CD14-positive monocyte (primary cell): ENCODE measurements around the gene CLCA1. TPM values are rescaled to one million over a fixed set of nuclear protein-coding genes. Genes with fewer than 3 reads are reported as not detected.

ENCODE experiments used
- DNase-seq, 3 donors: peaks; one replicate each; pipeline ENCODE4 v3.0.0-alpha.2; 2011 to 2022
- H2AFZ ChIP-seq: 2 replicates; pipeline ENCODE4 v1.6.0; 2012; ENCODE audit warnings: mild to moderate bottlenecking, low read depth, low read length, inconsistent platforms; ENCODE audit not compliant: insufficient read depth, poor library complexity, severe bottlenecking
- H3K27ac ChIP-seq, 2 donors: 1 replicate in 1 of 2; 2 replicates in 1 of 2; pipeline ENCODE4 v1.5.1; 2012 to 2013; ENCODE audit warnings: low read length in 2 of 2, control low read depth in 1 of 2, inconsistent platforms in 1 of 2, low read depth in 1 of 2, mild to moderate bottlenecking in 1 of 2
- H3K27me3 ChIP-seq, 2 donors: one replicate each; pipeline versions ENCODE4 v1.6.0 to v1.6.1; 2011 to 2013; ENCODE audit warnings: low read length in 2 of 2; ENCODE audit not compliant: control insufficient read depth in 2 of 2, insufficient read depth in 2 of 2
- H3K36me3 ChIP-seq, 2 donors: replicated peaks in 1 of 2; 1 replicate in 1 of 2; 2 replicates in 1 of 2; pipeline versions ENCODE4 v1.5.1 to v1.6.1; 2012 to 2013; ENCODE audit warnings: low read length in 2 of 2, control low read depth in 1 of 2, inconsistent platforms in 1 of 2, mild to moderate bottlenecking in 1 of 2; ENCODE audit not compliant: insufficient read depth in 2 of 2, control insufficient read depth in 1 of 2
- H3K4me1 ChIP-seq, 2 donors: 1 replicate in 1 of 2; 2 replicates in 1 of 2; pipeline versions ENCODE4 v1.5.1 to v1.6.1; 2012 to 2013; ENCODE audit warnings: low read length in 2 of 2, control low read depth in 1 of 2, inconsistent platforms in 1 of 2, mild to moderate bottlenecking in 1 of 2, moderate library complexity in 1 of 2; ENCODE audit not compliant: insufficient read depth in 2 of 2, control insufficient read depth in 1 of 2
- H3K4me2 ChIP-seq: replicated peaks from 2 replicates; pipeline ENCODE3; 2012; ENCODE audit warnings: low read length, moderate library complexity, mild to moderate bottlenecking; ENCODE audit not compliant: poor library complexity, severe bottlenecking; ENCODE audit errors: extremely low read depth
- H3K4me3 ChIP-seq, 3 experiments: fragments of 200-600 bp in 1 of 3; sonication (generic) in 1 of 3; replicated peaks in 1 of 3; 1 replicate in 2 of 3; 2 replicates in 1 of 3; pipeline ENCODE4 v1.5.1; 2011 to 2013; ENCODE audit warnings: low read length in 3 of 3, mild to moderate bottlenecking in 3 of 3, control low read depth in 2 of 3, low read depth in 2 of 3, inconsistent platforms in 1 of 3, moderate library complexity in 1 of 3
- H3K79me2 ChIP-seq: 2 replicates; pipeline ENCODE4 v1.6.0; 2012; ENCODE audit warnings: mild to moderate bottlenecking, control low read depth, inconsistent platforms, low read length, moderate library complexity; ENCODE audit not compliant: insufficient read depth
- H3K9ac ChIP-seq: 2 replicates; pipeline ENCODE4 v1.6.0; 2017; ENCODE audit warnings: low read length, mild to moderate bottlenecking; ENCODE audit not compliant: insufficient read depth, poor library complexity, severe bottlenecking
- H3K9me3 ChIP-seq, 2 donors: replicated peaks in 1 of 2; 1 replicate in 1 of 2; 2 replicates in 1 of 2; pipeline versions ENCODE4 v1.5.1 to v1.6.1; 2012 to 2013; ENCODE audit warnings: low read length in 2 of 2, control low read depth in 1 of 2; ENCODE audit not compliant: control insufficient read depth in 1 of 2, insufficient read depth in 1 of 2
- H4K20me1 ChIP-seq: 2 replicates; pipeline ENCODE4 v1.6.0; 2012; ENCODE audit warnings: mild to moderate bottlenecking, low read length, control low read depth, moderate library complexity; ENCODE audit not compliant: insufficient read depth
- H3K27ac Mint-ChIP-seq, 7 donors: one replicate each; pipeline ENCODE4 v1.8.0; 2020; ENCODE audit warnings: mild to moderate bottlenecking in 7 of 7, mixed read lengths in 7 of 7, moderate library complexity in 6 of 7, inconsistent platforms in 2 of 7
- H3K27me3 Mint-ChIP-seq, 3 donors: one replicate each; pipeline ENCODE4 v1.8.0; 2021 to 2022; ENCODE audit warnings: low read depth in 3 of 3, mild to moderate bottlenecking in 3 of 3, mixed read lengths in 3 of 3, moderate library complexity in 3 of 3, inconsistent platforms in 1 of 3
- H3K36me3 Mint-ChIP-seq, 2 donors: one replicate each; pipeline ENCODE4 v1.8.0; 2020; ENCODE audit warnings: mixed read lengths in 2 of 2, inconsistent platforms in 1 of 2, mild to moderate bottlenecking in 1 of 2
- H3K4me1 Mint-ChIP-seq: one replicate; pipeline ENCODE4 v1.8.0; 2020; ENCODE audit warnings: mild to moderate bottlenecking, mixed read lengths
- H3K4me3 Mint-ChIP-seq, 2 donors: one replicate each; pipeline ENCODE4 v1.8.0; 2020; ENCODE audit warnings: mild to moderate bottlenecking in 2 of 2, mixed read lengths in 2 of 2, moderate library complexity in 1 of 2
- H3K9me3 Mint-ChIP-seq, 7 donors: one replicate each; pipeline ENCODE4 v1.8.0; 2020 to 2022; ENCODE audit warnings: mixed read lengths in 7 of 7, mild to moderate bottlenecking in 6 of 7, moderate library complexity in 6 of 7, inconsistent platforms in 2 of 7
- CTCF ChIP-seq: fragments of 200-600 bp; IDR thresholded peaks from one replicate; pipeline ENCODE4 v1.8.0; 2022; ENCODE audit warnings: antibody characterized with exemption, mild to moderate bottlenecking
- WGBS: methylation state at CpG from one replicate; pipeline ENCODE4 v1.1.5; 2013; ENCODE audit warnings: missing lambda C conversion rate; ENCODE audit not compliant: insufficient coverage; 5-methylcytosine and 5-hydroxymethylcytosine counted together
- intact Hi-C, 2 donors: fragments of 100-400 bp; cut with micrococcal nuclease; formaldehyde crosslinking; loops; one replicate each; pipeline versions ENCODE4 v1.15.0 to v1.15.1; 2023
- polyA plus RNA-seq, 3 donors: library from polyadenylated mRNA; depleted of rRNA in 1 of 3; unstranded in 2 of 3; stranded (reverse) in 1 of 3; fragments of 300-500 nt in 2 of 3; fragments of >200 nt in 1 of 3; fragmentation: Illumina TruSeq in 2 of 3; gene quantifications; 1 replicate in 2 of 3; 2 replicates in 1 of 3; pipeline ENCODE4 v1.2.3, GENCODE V29; 2012 to 2021

CLCA1 gene
- polyA plus RNA-seq, 3 donors, result not detected

GRCh38 chr1:86429835-86430234, 38.9 kb upstream of the CLCA1 start:
- H3K4me3 Mint-ChIP-seq, result no peak overlapping the region
- no peaks in the 10 kb centered on the region for H3K36me3 Mint-ChIP-seq
- intact Hi-C loops, result no loop called here
- peaks cover 20 to 25% of the 10 kb centered on the region in 2 donors for H3K4me1 ChIP-seq
- no peak for TF ChIP-seq CTCF
- H3K27ac Mint-ChIP-seq, result no peak overlapping the region
- no peaks in the 10 kb centered on the region for H3K4me1 Mint-ChIP-seq
- no peaks in the 10 kb centered on the region for H3K9me3 ChIP-seq
- H3K9ac ChIP-seq, result no peak overlapping the region
- H3K79me2 ChIP-seq, result no peaks in the 10 kb centered on the region
- H2AFZ ChIP-seq, result peak overlapping the region; percentile 25
- H3K9me3 Mint-ChIP-seq, result no peaks in the 10 kb centered on the region
- no peaks in the 10 kb centered on the region for H3K36me3 ChIP-seq
- H3K27ac ChIP-seq, result peak overlapping the region in 1 of 2 donors; percentile 70
- WGBS, result no CpG with 5 or more reads among the region's 3 CpGs
- H3K4me2 ChIP-seq, result peak overlapping the region; percentile 51
- H4K20me1 ChIP-seq, result no peaks in the 10 kb centered on the region
- no peaks in the 10 kb centered on the region for H3K27me3 Mint-ChIP-seq
- peak overlapping the region in 1 of 3 experiments; percentile 15 for H3K4me3 ChIP-seq
- peak; percentile 80 to 89 (median 82) for DNase-seq
- H3K27me3 ChIP-seq, result no peaks in the 10 kb centered on the region

GRCh38 chr1:86430376-86430775, 38.4 kb upstream of the CLCA1 start:
- Mint-ChIP-seq H3K4me3 (no peak overlapping the region), H3K4me1 (no peaks in the 10 kb centered on the region), H3K9me3 (no peaks in the 10 kb centered on the region), H3K36me3 (no peaks in the 10 kb centered on the region), H3K27ac (no peak overlapping the region), H3K27me3 (no peaks in the 10 kb centered on the region)
- H3K79me2 ChIP-seq, result no peaks in the 10 kb centered on the region
- no peaks in the 10 kb centered on the region for H3K9me3 ChIP-seq
- no peak for DNase-seq
- H4K20me1 ChIP-seq, result no peaks in the 10 kb centered on the region
- no peaks in the 10 kb centered on the region for H3K27me3 ChIP-seq
- peaks cover 20 to 25% of the 10 kb centered on the region in 2 donors for H3K4me1 ChIP-seq
- no peaks in the 10 kb centered on the region for H3K36me3 ChIP-seq
- intact Hi-C loops, result no loop called here
- H3K9ac ChIP-seq, result no peak overlapping the region
- H3K4me2 ChIP-seq, result peak overlapping the region; percentile 51
- H3K4me3 ChIP-seq, result peak overlapping the region in 1 of 3 experiments; percentile 15
- H2AFZ ChIP-seq, result peak overlapping the region; percentile 25
- TF ChIP-seq CTCF, result no peak
- peak overlapping the region in 1 of 2 donors; percentile 70 for H3K27ac ChIP-seq
